Heart left ventricle (tissue), 13 donors: ENCODE results near the gene P2RY12.

Experiments used
- CTCF ChIP-seq, 12 donors: fragments of 200-600 bp; sonication (generic) in 4 of 12; IDR thresholded peaks; one replicate each; pipeline versions ENCODE4 v1.5.0 to v1.8.0; 2018 to 2022; ENCODE audit warnings: antibody characterized with exemption in 12 of 12, mild to moderate bottlenecking in 5 of 12
- POLR2A ChIP-seq, 2 donors: fragments of 450-650 bp; IDR thresholded peaks; one replicate each; pipeline ENCODE4 v1.6.1; 2017; ENCODE audit warnings: antibody characterized with exemption in 2 of 2, mild to moderate bottlenecking in 2 of 2, moderate library complexity in 2 of 2
- donor health status: ischemic (EF 13 %, LVEDD 7.1; RV severe dilation, severe dysfunction).
- donor health status: DM: no; HTN: yes; CAD: no.
- donor health status: DM: no; HTN: no; CAD: no.
- donor health status: ischemic (EF 25% LVEDD 6.9; RV normal size, moderate dysfunction).
- donor health status: ischemic (EF 25% LVEDD 5.7; RV mildly dilated, moderate dysfunction).
- donor health status: ischemic (EF 35%, LVEDD 5.7; RV mildly dilated, moderate dysfunction).
- donor health status: nonischemic (EF 11% LVEDD 7.7; RV severe dilation, severe dysfunction).
- donor health status: DM: yes; HTN: yes; CAD: no.
- donor health status: PGD.
- donor health status: ischemic (EF 29% LVEDD 5.4; RV normal size, mild dysfunction).
- donor health status: nonischemic (EF 23%, LVEDD 6.1; RV moderate dilation, normal function).

DNA sequence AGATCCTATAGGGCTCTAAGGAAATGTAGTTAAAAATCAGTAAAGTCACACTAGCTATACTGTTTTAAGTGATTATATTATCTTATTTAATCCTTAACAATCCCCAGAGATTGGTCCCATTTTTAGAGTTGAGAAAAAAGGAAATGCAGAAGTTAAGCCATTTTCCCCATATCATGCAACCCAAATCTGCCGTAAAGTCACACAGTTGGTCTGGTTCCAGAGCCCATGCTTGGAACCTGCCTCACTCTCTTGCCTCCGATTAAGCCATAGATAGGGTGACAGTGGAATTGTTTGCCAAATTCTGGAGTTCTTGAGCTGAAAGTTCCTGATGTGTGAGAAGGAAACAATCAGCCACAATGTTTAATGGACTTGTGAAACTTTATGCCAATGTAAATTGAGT is 52.9 kb downstream of the P2RY12 start:
- no peak for TF ChIP-seq CTCF (IDR thresholded peaks at IDR 0.05)
- no peak for TF ChIP-seq POLR2A (IDR thresholded peaks at IDR 0.05)
